Tibial nerve (tissue), 4 donors: Measurements from ENCODE around the gene RFNG.

ENCODE experiments used
- CTCF ChIP-seq, 5 experiments: fragments of 200-600 bp in 3 of 5; fragments of 450-650 bp in 2 of 5; sonication (generic) in 3 of 5; IDR thresholded peaks; one replicate each; pipeline ENCODE4 v1.5.1; 2016 to 2019; ENCODE audit warnings: antibody characterized with exemption in 5 of 5, mild to moderate bottlenecking in 3 of 5, moderate library complexity in 2 of 5
- EP300 ChIP-seq, 2 donors: sonication (generic); formaldehyde crosslinking; IDR thresholded peaks; one replicate each; pipeline ENCODE4 v1.6.1; 2017; ENCODE audit warnings: antibody characterized with exemption in 2 of 2, mild to moderate bottlenecking in 1 of 2
- POLR2A ChIP-seq, 2 donors: fragments of 450-650 bp; IDR thresholded peaks; one replicate each; pipeline ENCODE4 v1.6.1; 2017; ENCODE audit warnings: antibody characterized with exemption in 2 of 2, mild to moderate bottlenecking in 2 of 2, moderate library complexity in 2 of 2

DNA sequence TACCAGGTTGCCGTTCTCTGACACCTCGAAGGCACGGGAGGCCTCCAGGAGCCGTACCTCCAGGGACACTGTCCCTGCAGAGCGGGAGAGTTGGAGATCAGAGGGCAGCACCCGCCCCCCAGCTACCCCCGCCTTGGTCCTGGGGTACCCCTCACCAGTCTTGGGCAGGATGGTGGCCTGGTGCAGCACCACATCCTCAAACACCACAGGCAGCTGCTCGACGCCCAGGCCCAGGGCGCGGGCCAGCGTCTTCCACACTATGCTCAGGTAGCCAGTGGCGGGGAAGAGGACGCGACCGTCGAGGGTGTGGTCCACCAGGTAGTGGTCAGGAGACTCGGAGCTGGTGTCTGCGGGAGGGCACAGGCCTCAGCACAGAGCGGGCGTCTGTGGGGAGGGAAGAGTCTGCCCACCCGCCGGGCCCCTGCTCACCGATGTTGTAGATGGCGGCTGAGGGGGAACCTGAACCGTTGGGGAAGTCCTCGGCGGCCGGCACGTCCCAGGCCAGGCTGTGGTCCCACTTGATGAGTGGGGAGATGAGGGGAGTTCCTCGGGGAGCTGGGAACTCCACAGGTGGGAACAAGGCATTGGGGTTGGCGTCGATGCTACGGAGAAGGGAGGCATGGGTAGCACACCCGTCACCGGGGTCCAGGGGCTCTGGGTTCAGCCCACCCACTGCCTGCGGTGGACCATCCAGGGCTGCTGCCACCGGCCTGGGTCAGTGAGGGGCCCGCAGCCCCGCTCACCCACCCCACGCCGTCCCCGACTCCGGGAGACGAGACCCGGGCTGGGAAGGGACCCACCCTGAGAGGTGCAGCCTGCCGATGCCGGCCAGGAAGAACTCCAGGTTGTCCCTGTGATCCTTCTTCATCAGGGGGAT is 36.6 kb upstream of the RFNG start:
- no peak for TF ChIP-seq POLR2A (IDR thresholded peaks at IDR 0.05)
- TF ChIP-seq CTCF (IDR thresholded peaks at IDR 0.05), result no peak
- TF ChIP-seq EP300 (IDR thresholded peaks at IDR 0.05), result no peak
